Stimulated activated CD8-positive, alpha-beta memory T cell treated with anti-CD3 and anti-CD28 coated beads, Interleukin-4, amount 100 ng/mL, for 1 hour (primary cell): Measurements from ENCODE around the gene SMIM32.

Experiments
- DNase-seq, 2 donors: peaks; one replicate each; pipeline ENCODE4 v3.0.0-alpha.2; 2020; ENCODE audit warnings: low read depth in 2 of 2, low spot score in 1 of 2

SMIM32 gene

DNA sequence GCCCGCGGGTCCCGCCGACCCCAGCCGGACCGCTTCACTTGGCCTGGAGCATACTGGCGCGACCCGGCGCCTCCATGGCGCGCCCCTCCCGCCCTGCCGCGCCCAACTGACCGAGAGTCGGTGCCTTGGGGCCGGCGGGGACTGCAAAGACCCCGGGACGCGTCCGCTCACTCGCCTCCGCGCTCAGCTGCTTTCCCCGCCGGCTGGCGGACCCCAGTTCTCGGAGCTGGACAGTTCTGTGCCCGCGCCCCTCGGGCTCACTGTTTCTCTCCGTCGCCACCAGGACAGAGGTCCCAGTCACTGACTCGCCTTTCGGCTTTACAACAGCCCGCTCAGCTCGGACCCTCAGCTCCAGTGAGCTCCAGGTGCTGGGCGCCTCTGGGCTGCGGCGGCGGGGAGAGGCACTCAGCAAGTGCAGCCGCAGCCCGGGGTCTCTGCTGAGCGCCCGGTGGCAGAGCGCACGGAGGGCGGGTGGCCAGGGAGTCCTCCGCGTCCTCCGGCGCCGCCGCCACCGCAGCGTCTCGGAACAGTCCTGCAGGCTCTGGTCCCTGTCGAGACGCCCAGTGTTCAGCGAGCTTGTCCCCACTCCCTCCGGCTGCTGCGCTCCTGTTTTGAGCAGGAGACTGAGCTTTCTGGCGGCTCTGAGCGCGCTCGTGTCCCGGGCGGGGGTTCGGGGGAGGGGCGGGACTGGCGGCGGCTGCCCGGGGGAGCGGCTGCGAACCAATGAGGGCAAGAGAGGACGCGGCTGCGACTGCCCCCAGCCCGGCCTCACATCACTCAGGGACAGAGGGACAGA is at the start of gene SMIM32:
TSS of gene SMIM32 (minus strand) at position 637 of the 796 bp plus-strand sequence. CDS start 638 bp downstream, outside the sequence.
- no peak for DNase-seq

- DNase-seq: no peak
Measured at GRCh38 chr5:136242611-136243010, 49.6 kb upstream of the SMIM32 start.

DNA sequence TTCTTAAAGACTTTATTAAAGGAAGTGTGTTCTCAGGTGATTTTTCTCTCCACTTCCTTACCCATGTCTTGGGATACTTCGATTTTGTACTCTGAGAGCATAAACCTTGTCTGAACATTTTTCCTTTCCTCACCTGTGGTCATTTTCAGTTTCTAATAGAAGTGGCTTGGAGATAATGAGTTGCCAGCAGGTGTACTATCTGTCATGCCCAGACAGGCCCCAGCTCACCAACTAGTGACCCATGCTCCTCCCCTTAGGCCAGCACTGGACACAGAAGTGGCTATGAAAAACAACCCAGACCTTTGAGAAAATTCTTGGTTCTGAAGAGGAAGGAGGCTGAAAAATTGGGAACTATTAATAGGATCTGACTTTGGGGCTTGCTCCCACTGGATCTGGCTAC is 49.2 kb upstream of the SMIM32 start:
- no peak for DNase-seq

DNA sequence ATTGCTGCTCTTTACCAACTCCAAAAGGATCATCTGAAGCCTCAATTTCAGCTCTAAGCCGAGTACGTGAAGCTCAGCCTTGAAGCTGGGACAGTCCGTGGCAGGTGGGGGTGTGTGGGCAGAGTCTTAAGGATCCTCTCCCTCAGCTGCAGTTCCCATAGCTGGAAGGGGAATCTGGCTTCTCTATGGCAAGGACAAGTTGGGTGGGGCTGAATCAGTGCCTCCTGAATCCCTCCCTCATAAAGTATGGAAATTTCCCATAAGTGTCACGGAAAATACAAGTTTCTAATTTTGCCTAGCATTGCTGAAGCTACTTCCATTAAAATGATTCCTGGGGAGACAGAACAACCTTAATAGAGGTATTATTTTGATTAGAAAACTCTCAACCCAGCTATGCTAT is 47.9 kb upstream of the SMIM32 start:
- no peak for DNase-seq

DNA sequence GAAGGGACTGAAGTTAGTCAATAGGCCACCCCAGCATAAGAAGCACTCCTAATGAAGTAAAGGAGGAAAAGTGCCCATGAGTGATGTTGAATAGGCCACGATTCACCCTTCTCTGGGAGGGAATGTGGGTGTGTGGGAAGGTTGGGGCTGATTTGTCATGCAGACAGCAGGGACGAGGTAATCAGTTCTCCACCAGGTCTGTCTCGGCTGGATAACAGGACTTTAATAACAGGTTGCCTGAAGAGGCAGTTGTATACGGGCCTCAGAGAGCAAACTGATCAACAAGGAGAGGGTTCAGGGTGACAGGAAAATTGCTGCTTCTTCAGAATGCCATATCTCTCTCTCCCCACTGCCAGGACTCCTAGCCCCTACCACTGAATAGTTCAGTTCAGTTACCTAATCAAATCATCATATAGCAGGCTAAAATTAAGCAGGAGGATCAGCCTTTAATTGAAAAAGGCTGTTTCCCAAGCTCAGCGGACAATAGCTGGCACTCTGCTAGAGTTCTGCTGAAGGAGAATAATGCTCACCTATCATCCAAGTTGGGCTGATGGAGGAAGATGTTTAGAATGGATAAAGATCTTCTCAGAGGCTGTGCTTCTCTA is 43.6 kb upstream of the SMIM32 start:
- no peak for DNase-seq

- DNase-seq: no peak
Measured at GRCh38 chr5:136235321-136235720, 42.4 kb upstream of the SMIM32 start.

DNA sequence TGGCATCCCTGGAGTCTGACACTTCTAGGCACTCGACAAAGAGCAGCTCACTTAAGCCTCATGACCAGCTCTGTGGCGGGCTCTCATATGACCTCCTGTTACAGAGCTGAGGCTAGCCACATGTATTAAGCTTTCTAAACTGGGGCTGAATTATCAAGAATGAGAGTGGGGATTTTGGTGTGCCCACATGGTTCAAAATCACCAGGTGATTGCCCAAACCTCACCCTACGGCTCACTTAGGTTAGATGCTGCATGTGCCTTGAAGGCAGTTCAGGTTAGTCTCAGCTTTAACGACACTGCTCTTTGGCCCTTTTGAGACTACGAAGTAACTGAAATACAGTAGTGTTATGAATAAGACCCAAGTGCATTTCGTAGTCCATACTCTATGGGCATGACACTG is 39.4 kb upstream of the SMIM32 start:
- no peak for DNase-seq

- DNase-seq: no peak
Measured at GRCh38 chr5:136230176-136230575, 37.2 kb upstream of the SMIM32 start.

- no peak for DNase-seq
Measured at GRCh38 chr5:136228136-136228757, 35.3 kb upstream of the SMIM32 start.

- DNase-seq: no peak
Measured at GRCh38 chr5:136226401-136226800, 33.4 kb upstream of the SMIM32 start.

DNA sequence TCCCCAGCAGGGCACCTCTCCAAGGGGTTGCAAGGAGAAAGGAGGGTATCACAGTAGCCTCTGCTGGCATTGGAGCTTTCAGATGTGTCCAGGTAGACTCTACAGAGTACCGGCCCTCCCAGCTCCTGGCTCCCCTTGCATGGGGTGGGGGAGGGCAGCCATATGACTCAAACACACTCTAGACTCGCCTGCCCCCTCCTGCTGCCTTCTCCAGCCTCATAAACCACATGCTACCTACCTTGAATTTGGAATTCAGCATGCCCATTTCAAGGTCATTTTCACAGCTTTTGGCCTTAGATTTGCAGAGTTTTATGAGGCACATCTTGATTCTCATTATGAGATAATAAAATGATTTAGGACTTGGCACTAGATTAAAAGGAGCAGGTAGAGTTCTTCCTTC is 32.8 kb upstream of the SMIM32 start:
- no peak for DNase-seq

GRCh38 chr5:136222580-136223235 is 29.7 kb upstream of the SMIM32 start:
- no peak for DNase-seq

- no peak for DNase-seq
Measured at GRCh38 chr5:136221340-136221739, 28.4 kb upstream of the SMIM32 start.

- DNase-seq: no peak
Measured at GRCh38 chr5:136216230-136216629, 23.3 kb upstream of the SMIM32 start.

- no peak for DNase-seq
Measured at GRCh38 chr5:136215812-136216211, 22.9 kb upstream of the SMIM32 start.

DNA sequence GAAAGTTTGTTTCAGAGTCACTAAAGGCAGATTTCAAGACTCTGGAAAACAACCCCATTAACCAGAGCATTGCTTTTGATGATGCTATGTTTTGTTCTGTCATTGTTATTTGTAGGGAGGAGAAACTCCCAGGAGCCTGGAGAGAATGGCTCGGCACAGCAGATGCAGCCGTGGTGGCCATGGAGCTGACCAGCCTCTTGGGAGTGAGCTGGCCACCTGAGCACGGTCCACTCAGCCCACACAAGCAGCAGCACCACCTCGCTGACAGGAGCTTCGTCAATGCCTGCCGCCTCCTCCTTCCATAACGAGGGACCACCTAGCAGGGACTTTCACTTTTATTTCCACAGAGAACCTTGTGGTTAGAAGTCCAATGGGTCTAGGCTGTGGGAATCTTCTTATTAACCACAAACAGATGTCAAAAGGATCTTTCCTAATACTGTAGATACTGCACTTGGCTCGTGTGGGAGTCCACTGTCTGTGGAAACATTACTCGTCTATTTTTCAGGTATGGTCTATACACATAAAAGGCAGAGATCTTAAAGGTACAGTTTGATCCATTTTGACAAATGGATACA is 21.0 kb upstream of the SMIM32 start:
- DNase-seq: no peak

DNA sequence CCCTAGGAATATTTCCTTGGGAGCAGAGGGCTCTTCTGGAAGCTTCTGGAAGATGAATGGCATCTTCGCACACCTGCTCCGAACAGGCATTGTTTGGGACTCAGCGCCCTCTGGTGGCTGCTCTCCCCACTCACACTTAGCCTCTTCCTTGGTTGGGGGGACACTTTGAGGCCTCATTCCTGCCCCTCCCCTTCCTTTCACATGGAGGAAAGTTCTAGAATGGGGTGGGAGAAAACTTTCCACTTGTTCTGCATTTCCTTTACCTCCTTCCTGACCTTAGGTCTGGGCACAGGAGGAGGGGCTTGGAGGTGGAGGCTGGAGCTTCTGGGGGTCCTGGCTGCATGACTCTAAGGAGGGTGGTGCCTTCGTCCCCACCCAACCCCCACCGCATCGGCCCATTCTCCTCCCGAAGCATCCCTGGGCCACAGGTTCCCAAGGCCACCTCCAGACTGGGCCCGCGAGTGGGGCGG is 19.3 kb upstream of the SMIM32 start:
- DNase-seq: peak; percentile 6 to 13

GRCh38 chr5:136211282-136212040 is 18.5 kb upstream of the SMIM32 start:
- no peak for DNase-seq

DNA sequence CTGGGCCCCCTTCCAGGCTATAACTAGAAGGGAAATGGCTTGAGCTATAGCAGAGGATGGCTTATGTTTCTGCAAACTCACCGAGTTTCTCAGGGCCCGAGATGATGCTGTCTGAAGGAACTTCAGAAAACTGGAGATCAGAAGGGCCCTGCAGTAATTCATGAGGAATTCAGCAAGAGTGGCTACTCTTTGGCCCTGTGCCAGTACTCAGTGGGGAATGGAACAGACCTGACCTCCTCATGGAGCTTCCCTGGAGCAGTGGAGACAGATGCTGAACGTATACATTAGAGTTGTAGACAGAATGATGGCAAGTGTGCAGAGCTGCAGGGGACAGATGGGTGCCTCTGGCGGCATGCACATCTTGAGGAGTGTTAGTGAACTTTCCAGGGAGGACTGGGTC is 17.3 kb upstream of the SMIM32 start:
- DNase-seq: no peak

DNA sequence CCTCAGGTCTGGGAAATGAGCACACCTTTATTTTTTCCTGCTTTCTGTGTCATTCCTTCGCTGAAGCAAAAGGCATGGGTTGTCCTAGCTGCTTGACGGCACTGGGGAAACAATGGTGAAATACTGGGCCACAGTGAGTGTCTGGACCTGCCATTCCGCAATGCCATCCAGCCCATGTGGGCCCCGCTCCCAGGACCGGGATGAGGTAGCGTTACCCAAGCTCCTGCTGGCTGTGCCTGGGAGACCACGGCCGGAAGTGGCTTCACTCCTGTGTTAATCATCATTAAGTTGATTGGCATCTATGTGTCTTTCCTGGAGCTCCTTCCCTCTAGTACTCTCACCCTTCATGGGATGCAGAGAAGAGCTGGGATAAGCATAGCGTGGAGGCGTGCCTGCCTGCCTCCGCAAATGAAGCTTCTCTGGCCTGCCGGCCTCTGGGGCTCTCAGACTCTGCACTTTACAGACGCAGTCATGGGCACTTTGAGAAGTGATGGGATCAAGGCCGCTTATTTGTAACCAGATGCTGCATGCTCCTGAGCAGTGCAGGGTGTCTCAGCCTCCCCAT is 16.5 kb upstream of the SMIM32 start:
- DNase-seq: no peak
